Right atrium auricular region (tissue), 2 donors: Measurements from ENCODE around the gene EXOC6B. TPM values are rescaled to one million over a fixed set of nuclear protein-coding genes. Genes with fewer than 3 reads are reported as not detected.

Experiments
- DNase-seq: peaks from one replicate; pipeline ENCODE4 v3.0.0-alpha.2; 2019; ENCODE audit warnings: low spot score
- H3K27ac ChIP-seq, 2 donors: fragments of 200-600 bp; sonication (generic); 1 replicate in 1 of 2; 2 replicates in 1 of 2; pipeline ENCODE4 v1.5.1; 2016 to 2019
- H3K27me3 ChIP-seq, 2 donors: fragments of 200-600 bp; sonication (generic); one replicate each; pipeline versions ENCODE4 v1.5.1 to v1.6.0; 2017 to 2019
- H3K36me3 ChIP-seq: fragments of 200-600 bp; sonication (generic); one replicate; pipeline ENCODE4 v1.5.1; 2016
- H3K4me1 ChIP-seq, 2 donors: fragments of 200-600 bp; sonication (generic); one replicate each; pipeline versions ENCODE4 v1.5.1 to v1.6.0; 2017 to 2019
- H3K4me3 ChIP-seq, 2 donors: fragments of 200-600 bp; sonication (generic); 1 replicate in 1 of 2; 2 replicates in 1 of 2; pipeline ENCODE4 v1.5.1; 2017 to 2019; ENCODE audit warnings: mild to moderate bottlenecking in 1 of 2, moderate library complexity in 1 of 2
- H3K9me3 ChIP-seq, 2 donors: fragments of 200-600 bp; sonication (generic); one replicate each; pipeline ENCODE4 v1.5.1; 2019
- CTCF ChIP-seq, 2 donors: fragments of 200-600 bp; sonication (generic); IDR thresholded peaks; one replicate each; pipeline ENCODE4 v1.5.1; 2019; ENCODE audit warnings: antibody characterized with exemption in 2 of 2
- total RNA-seq, 2 donors: library from RNA; depleted of rRNA; stranded (reverse); fragments of >200 nt; gene quantifications; one replicate each; pipeline ENCODE4 v1.1.0, GENCODE V29; 2016

The EXOC6B gene
- total RNA-seq, 2 donors from 2014 or later: 80.5 to 111 TPM

GRCh38 chr2:72133721-72134407 is 692.0 kb downstream of the EXOC6B start:
- Histone ChIP-seq H3K9me3 (no peaks in the 10 kb centered on the region), H3K4me3 (no peak overlapping the region), H3K36me3 (no peaks in the 10 kb centered on the region), H3K4me1 (peaks cover 0 to 16% of the 10 kb centered on the region in 2 donors), H3K27ac (no peak overlapping the region), H3K27me3 (no peaks in the 10 kb centered on the region)
- no peak for TF ChIP-seq CTCF (IDR thresholded peaks at IDR 0.05)
- no peak for DNase-seq

- Histone ChIP-seq H3K36me3 (no peaks in the 10 kb centered on the region), H3K27ac (no peak overlapping the region), H3K27me3 (no peaks in the 10 kb centered on the region), H3K4me3 (no peak overlapping the region), H3K9me3 (no peaks in the 10 kb centered on the region), H3K4me1 (peaks cover 0 to 9% of the 10 kb centered on the region in 2 donors)
- no peak for TF ChIP-seq CTCF (IDR thresholded peaks at IDR 0.05)
- no peak for DNase-seq
Observed at GRCh38 chr2:72132981-72133720, 692.7 kb downstream of the EXOC6B start.

GRCh38 chr2:72131916-72132841 is 693.7 kb downstream of the EXOC6B start:
- H3K36me3 ChIP-seq: no peaks in the 10 kb centered on the region
- TF ChIP-seq CTCF (IDR thresholded peaks at IDR 0.05): no peak
- no peaks in the 10 kb centered on the region for H3K27me3 ChIP-seq
- no peaks in the 10 kb centered on the region for H3K9me3 ChIP-seq
- H3K4me1 ChIP-seq: no peaks in the 10 kb centered on the region
- H3K27ac ChIP-seq: no peak overlapping the region
- DNase-seq: no peak
- no peak overlapping the region for H3K4me3 ChIP-seq

GRCh38 chr2:72131371-72131891 is 694.4 kb downstream of the EXOC6B start:
- Histone ChIP-seq H3K4me1 (no peaks in the 10 kb centered on the region), H3K27me3 (no peaks in the 10 kb centered on the region), H3K36me3 (no peaks in the 10 kb centered on the region), H3K4me3 (no peak overlapping the region), H3K27ac (no peak overlapping the region), H3K9me3 (no peaks in the 10 kb centered on the region)
- no peak for DNase-seq
- no peak for TF ChIP-seq CTCF (IDR thresholded peaks at IDR 0.05)

- TF ChIP-seq CTCF (IDR thresholded peaks at IDR 0.05): no peak
- Histone ChIP-seq H3K9me3 (no peaks in the 10 kb centered on the region), H3K27me3 (no peaks in the 10 kb centered on the region), H3K27ac (no peak overlapping the region), H3K4me3 (no peak overlapping the region), H3K36me3 (no peaks in the 10 kb centered on the region), H3K4me1 (no peaks in the 10 kb centered on the region)
- no peak for DNase-seq
Observed at GRCh38 chr2:72130659-72131360, 695.0 kb downstream of the EXOC6B start.
